Endothelial cell of umbilical vein (primary cell): ENCODE data around the gene LRP1-AS.

Experiments used
- EZH2 ChIP-seq: IDR thresholded peaks from 2 replicates; pipeline ENCODE4 v1.6.1; 2012; ENCODE audit warnings: borderline replicate concordance, low read depth, mild to moderate bottlenecking, moderate library complexity, low read length, inconsistent platforms; ENCODE audit not compliant: severe bottlenecking
- FOS ChIP-seq: IDR thresholded peaks from 2 replicates; pipeline ENCODE4 v1.6.1; 2011; ENCODE audit warnings: mild to moderate bottlenecking, low read length, moderate library complexity, borderline replicate concordance; ENCODE audit not compliant: insufficient read depth
- GATA2 ChIP-seq: IDR thresholded peaks from 2 replicates; pipeline ENCODE4 v1.7.0; 2011; ENCODE audit warnings: low read depth, mild to moderate bottlenecking, moderate library complexity, mixed read lengths, low read length; ENCODE audit not compliant: insufficient read length, insufficient read depth
- POLR2A ChIP-seq: IDR thresholded peaks from 2 replicates; pipeline ENCODE4 v1.6.1; 2012; ENCODE audit warnings: low read depth, mild to moderate bottlenecking, control low read depth, low read length
- TF ChIP-seq, protein P1 (sequence below), 2 donors: IDR thresholded peaks; 1 replicate in 1 of 2; 2 replicates in 1 of 2; pipeline ENCODE4 v1.5.1; 2011; ENCODE audit warnings: low read length in 2 of 2, mild to moderate bottlenecking in 2 of 2, moderate library complexity in 2 of 2, control low read depth in 1 of 2, inconsistent platforms in 1 of 2, low read depth in 1 of 2; ENCODE audit not compliant: insufficient read depth in 1 of 2; ENCODE audit errors: extremely low read depth in 1 of 2

GRCh38 chr12:57133013-57133569, 14.3 kb downstream of the LRP1-AS start:
- TF ChIP-seq, protein P1, sequence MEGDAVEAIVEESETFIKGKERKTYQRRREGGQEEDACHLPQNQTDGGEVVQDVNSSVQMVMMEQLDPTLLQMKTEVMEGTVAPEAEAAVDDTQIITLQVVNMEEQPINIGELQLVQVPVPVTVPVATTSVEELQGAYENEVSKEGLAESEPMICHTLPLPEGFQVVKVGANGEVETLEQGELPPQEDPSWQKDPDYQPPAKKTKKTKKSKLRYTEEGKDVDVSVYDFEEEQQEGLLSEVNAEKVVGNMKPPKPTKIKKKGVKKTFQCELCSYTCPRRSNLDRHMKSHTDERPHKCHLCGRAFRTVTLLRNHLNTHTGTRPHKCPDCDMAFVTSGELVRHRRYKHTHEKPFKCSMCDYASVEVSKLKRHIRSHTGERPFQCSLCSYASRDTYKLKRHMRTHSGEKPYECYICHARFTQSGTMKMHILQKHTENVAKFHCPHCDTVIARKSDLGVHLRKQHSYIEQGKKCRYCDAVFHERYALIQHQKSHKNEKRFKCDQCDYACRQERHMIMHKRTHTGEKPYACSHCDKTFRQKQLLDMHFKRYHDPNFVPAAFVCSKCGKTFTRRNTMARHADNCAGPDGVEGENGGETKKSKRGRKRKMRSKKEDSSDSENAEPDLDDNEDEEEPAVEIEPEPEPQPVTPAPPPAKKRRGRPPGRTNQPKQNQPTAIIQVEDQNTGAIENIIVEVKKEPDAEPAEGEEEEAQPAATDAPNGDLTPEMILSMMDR (IDR thresholded peaks at IDR 0.05; ENCODE audit: extremely low read depth in 1 of 2, insufficient read depth in 1 of 2, low read depth in 1 of 2, low read length in 2 of 2): no peak
- no peak for TF ChIP-seq POLR2A
- no peak for TF ChIP-seq EZH2
- no peak for TF ChIP-seq GATA2
- no peak for TF ChIP-seq FOS
